ENCODE measurements around the gene PYCR2. TPM values are rescaled to one million over a fixed set of nuclear protein-coding genes. Genes with fewer than 3 reads are reported as not detected.

Gene PYCR2
- total and polyA plus RNA-seq, 2 of the 8 experiments (the other 6 are each of a cell fraction or from before 2014, with no cell fraction given) = 79.3 to 84.6 TPM

GRCh38 chr1:225933072-225933471 is 9.0 kb upstream of the PYCR2 start:
- Histone ChIP-seq H3K56ac (replicated peaks; ENCODE audit: insufficient read length, low read depth, low read length) (no peak overlapping the region), H3K23me2 (ENCODE audit: low read depth, low read length) (no peaks in the 10 kb centered on the region), H4K91ac (replicated peaks; ENCODE audit: insufficient read length, low read length) (no peak overlapping the region), H2BK12ac (ENCODE audit: low read depth, low read length) (no peak overlapping the region), H3K9me3 (ENCODE audit: insufficient read depth in 2 of 2, low read depth in 1 of 2, low read length in 1 of 2) (no peaks in the 10 kb centered on the region), H3K4me2 (ENCODE audit: insufficient read depth in 1 of 2, low read depth in 2 of 2, low read length in 2 of 2) (no peak overlapping the region), H4K20me1 (replicated peaks in 1 of 2; ENCODE audit: control insufficient read depth in 1 of 2, insufficient read depth in 2 of 2, low read length in 2 of 2) (no peaks in the 10 kb centered on the region), H2AK5ac (ENCODE audit: low read depth, low read length) (no peak overlapping the region), H3K9ac (replicated peaks in 1 of 4; ENCODE audit: extremely low read depth in 1 of 4, low read depth in 3 of 4, low read length in 3 of 4) (no peak overlapping the region), H3K4me1 (replicated peaks in 1 of 4; ENCODE audit: control insufficient read depth in 3 of 4, insufficient read depth in 4 of 4, low read length in 3 of 4) (no peaks in the 10 kb centered on the region), H3K79me2 (ENCODE audit: control insufficient read depth in 1 of 2, insufficient read depth in 2 of 2, low read length in 2 of 2) (no peaks in the 10 kb centered on the region), H4K5ac (ENCODE audit: insufficient read length, low read depth, low read length) (no peak overlapping the region), H3K27ac (ENCODE audit: low read depth, low read length) (no peak overlapping the region), H2AFZ (ENCODE audit: low read length) (no peak overlapping the region), H3K27me3 (replicated peaks in 1 of 4; ENCODE audit: control insufficient read depth in 3 of 4, extremely low read depth in 1 of 4, insufficient read depth in 3 of 4, low read length in 3 of 4) (no peaks in the 10 kb centered on the region), H3K23ac (ENCODE audit: insufficient read length) (no peak overlapping the region), H3K4ac (replicated peaks; ENCODE audit: insufficient read length, low read depth, low read length) (no peak overlapping the region), H3K14ac (ENCODE audit: insufficient read length) (no peak overlapping the region), H3K4me3 (ENCODE audit: extremely low read depth in 1 of 4, insufficient read depth in 2 of 4, low read depth in 3 of 4, low read length in 4 of 4) (no peak overlapping the region), H2BK20ac (ENCODE audit: low read length) (no peak overlapping the region), H2BK120ac (replicated peaks; ENCODE audit: low read depth, low read length) (no peak overlapping the region), H4K8ac (ENCODE audit: extremely low read depth, insufficient read depth, low read length) (no peak overlapping the region), H3K18ac (ENCODE audit: extremely low read depth, low read length) (no peak overlapping the region), H2BK5ac (ENCODE audit: low read depth, low read length) (no peak overlapping the region), H2BK15ac (ENCODE audit: low read length) (no peak overlapping the region), H3K36me3 (ENCODE audit: control insufficient read depth in 2 of 4, insufficient read depth in 4 of 4, low read length in 3 of 4) (no peaks in the 10 kb centered on the region), H3K79me1 (ENCODE audit: low read depth, low read length) (no peaks in the 10 kb centered on the region)
- FAIRE-seq (no peak), DNase-seq (ENCODE audit: low read depth in 1 of 2, low spot score in 2 of 2) (no peak)
- ChIA-PET POLR2A (ENCODE audit: partially characterized antibody) (interaction anchor here (0.9 to 1.2 kb wide), 2 partner anchors 50 to 66 kb away, joined by 4 read pairs; partner anchors contain the start of genes SDE2 and TMEM63A), CTCF (ENCODE audit: partially characterized antibody) (interaction anchor here (0.6 to 2.7 kb wide), 4 partner anchors 13 to 30 kb away, joined by 3 to 14 read pairs (median 5); no protein-coding TSS in a partner anchor)
- WGBS, 2 experiments (ENCODE audit: extremely low coverage in 1 of 2, insufficient coverage in 1 of 2, insufficient read length in 1 of 2, insufficient replicate concordance in 2 of 2, low coverage in 1 of 2, low lambda C conversion rate in 2 of 2, missing lambda C conversion rate in 1 of 2) = 88% methylated on average over 2 of the region's 2 CpGs; no CpG with 5 or more reads in 1 of the 2 experiments
- TF ChIP-seq CHD1 (IDR thresholded peaks at IDR 0.05; ENCODE audit: low read depth, low read length) (no peak), EZH2 (IDR thresholded peaks at IDR 0.05; ENCODE audit: low read depth, low read length, severe bottlenecking) (no peak), SIRT6 (IDR thresholded peaks at IDR 0.05; ENCODE audit: low read length) (no peak), E2F6 (IDR thresholded peaks at IDR 0.05) (no peak), TAF7 (optimal IDR thresholded peaks at IDR 0.05; ENCODE audit: borderline replicate concordance, low read depth, low read length) (no peak), ATF3 (IDR thresholded peaks at IDR 0.05; ENCODE audit: insufficient read depth, low read depth, low read length) (no peak), CHD2 (IDR thresholded peaks at IDR 0.05; ENCODE audit: low read length) (no peak), MAFK (IDR thresholded peaks at IDR 0.05; ENCODE audit: low read depth, low read length) (no peak), SP4 (IDR thresholded peaks at IDR 0.05; ENCODE audit: low read length) (no peak), RFX5 (IDR thresholded peaks at IDR 0.05; ENCODE audit: borderline replicate concordance, low read depth, low read length) (no peak), SRF (IDR thresholded peaks at IDR 0.05; ENCODE audit: low read depth, low read length) (no peak), SUZ12 (IDR thresholded peaks at IDR 0.05; ENCODE audit: low read length) (no peak), CREB1 (IDR thresholded peaks at IDR 0.05) (no peak), YY1 (IDR thresholded peaks at IDR 0.05; ENCODE audit: low read depth, low read length) (no peak)
